Panc1 (cell line): ENCODE data around the gene DNAJB5. TPM values are rescaled to one million over a fixed set of nuclear protein-coding genes. Genes with fewer than 3 reads are reported as not detected.

ENCODE experiments used
- ATAC-seq: fragments of 200-7000 bp; cut with Tn5 transposase; 2 replicates; pipeline ENCODE4 v1.9.1; 2020; ENCODE audit warnings: mild to moderate bottlenecking, moderate library complexity
- BruUV-seq: library from RNA; stranded (reverse); fragments of 400-500 nt; replicated peaks from 2 replicates; lab custom pipeline; 2021; lab: Mats Ljungman, UMichigan
- CTCF ChIA-PET: fragments of 300-600 bp; sonication (Branson Sonifier 250); formaldehyde crosslinking; loops from one replicate; lab custom pipeline; 2022; ENCODE audit warnings: antibody characterized with exemption; lab: Charles Lee
- POLR2A ChIA-PET: fragments of 300-600 bp; sonication (Branson Sonifier 250); formaldehyde crosslinking; loops from one replicate; lab custom pipeline; 2022; ENCODE audit warnings: antibody characterized with exemption; lab: Charles Lee
- DNase-seq: peaks from one replicate; pipeline ENCODE4 v3.0.0-alpha.2; 2010; ENCODE audit warnings: low read depth, low spot score
- H3K27ac ChIP-seq: 2 replicates; pipeline ENCODE4 v1.5.1; 2011; ENCODE audit warnings: mild to moderate bottlenecking, low read length, inconsistent platforms
- H3K27me3 ChIP-seq: fragments of 200-500 bp; sonication (Bioruptor generic); 2 replicates; pipeline ENCODE4 v1.6.0; 2014; ENCODE audit warnings: low read length, inconsistent platforms; ENCODE audit not compliant: control insufficient read depth, insufficient read depth
- H3K36me3 ChIP-seq: fragments of 200-500 bp; sonication (Bioruptor generic); 2 replicates; pipeline ENCODE4 v1.5.1; 2014; ENCODE audit warnings: inconsistent platforms, mild to moderate bottlenecking, low read length, moderate library complexity; ENCODE audit not compliant: control insufficient read depth, insufficient read depth
- H3K4me1 ChIP-seq: 2 replicates; pipeline ENCODE4 v1.5.1; 2011; ENCODE audit warnings: inconsistent platforms, mild to moderate bottlenecking, low read length, moderate library complexity; ENCODE audit not compliant: control insufficient read depth, insufficient read depth
- H3K4me3 ChIP-seq, 2 experiments: 2 replicates each; pipeline ENCODE4 v1.5.1; 2011 to 2012; ENCODE audit warnings: low read depth in 2 of 2, low read length in 2 of 2, mild to moderate bottlenecking in 2 of 2, inconsistent platforms in 1 of 2, moderate library complexity in 1 of 2
- H3K9me3 ChIP-seq: fragments of 200-500 bp; sonication (Bioruptor generic); 2 replicates; pipeline ENCODE4 v1.5.1; 2014; ENCODE audit warnings: low read depth, mild to moderate bottlenecking, inconsistent platforms, low read length, moderate library complexity; ENCODE audit not compliant: control insufficient read depth, insufficient read depth
- POLR2AphosphoS5 ChIP-seq: IDR thresholded peaks from 2 replicates; pipeline ENCODE4 v1.6.1; 2012; ENCODE audit warnings: mild to moderate bottlenecking, low read depth, low read length, moderate library complexity
- SIN3A ChIP-seq: IDR thresholded peaks from 2 replicates; pipeline ENCODE4 v1.6.1; 2012; ENCODE audit warnings: low read depth, mild to moderate bottlenecking, low read length, moderate library complexity, borderline replicate concordance; ENCODE audit not compliant: insufficient read depth
- TCF7L2 ChIP-seq: IDR thresholded peaks from 2 replicates; pipeline ENCODE4 v1.6.1; 2011; ENCODE audit warnings: mild to moderate bottlenecking, low read depth, low read length, inconsistent platforms
- in situ Hi-C: cut with HindIII; loops from 2 replicates; pipeline ENCODE4 v1.10.0; 2016; ENCODE audit warnings: low sequenced_read_pairs, low pct_unique_long_range_greater_than_20kb
- intact Hi-C: fragments of 100-400 bp; cut with micrococcal nuclease; formaldehyde crosslinking; loops from one replicate; pipeline ENCODE4 v1.10.0; 2022; ENCODE audit not compliant: unreplicated experiment
- total RNA-seq: library from RNA; stranded (reverse); gene quantifications from one replicate; pipeline ENCODE4 v1.2.1, GENCODE V29; 2021; ENCODE audit not compliant: unreplicated experiment
- TF ChIP-seq, protein P1 (sequence below): fragments of 450-650 bp; IDR thresholded peaks from 2 replicates; pipeline ENCODE4 v1.5.1; 2017; ENCODE audit warnings: mild to moderate bottlenecking
- TF ChIP-seq, protein P2 (sequence below), 2 experiments: IDR thresholded peaks; 2 replicates each; pipeline ENCODE4 v1.6.1; 2011 to 2012; ENCODE audit warnings: low read depth in 2 of 2, control low read depth in 1 of 2, low read length in 1 of 2, mild to moderate bottlenecking in 1 of 2, moderate library complexity in 1 of 2; ENCODE audit not compliant: insufficient read depth in 1 of 2

The DNAJB5 gene
- total RNA-seq, 1 experiment from 2014 or later, result 9.7 TPM

DNA sequence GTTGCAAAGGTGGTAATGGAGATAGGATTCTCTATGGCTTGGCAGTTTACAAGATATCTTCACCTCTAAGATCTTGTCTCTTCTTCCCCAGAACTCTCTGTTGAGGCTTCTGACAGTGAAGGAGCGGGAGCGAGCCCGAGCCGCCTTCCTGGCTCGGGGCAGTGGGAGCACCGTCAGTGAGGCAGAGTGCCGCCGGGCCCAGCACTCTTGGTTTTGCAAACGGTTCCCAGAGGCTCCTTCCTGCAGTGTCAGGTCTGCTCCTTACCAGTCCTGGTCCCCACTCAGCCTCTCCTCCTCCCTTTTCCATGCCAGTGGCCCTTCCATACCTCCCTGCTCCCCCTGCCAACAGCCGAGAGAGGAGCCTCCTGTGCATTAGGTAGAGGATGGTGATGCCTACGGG is 12.6 kb upstream of the DNAJB5 start:
- in situ Hi-C loops, result no loop called here
- H3K9me3 ChIP-seq, result no peaks in the 10 kb centered on the region
- H3K36me3 ChIP-seq, result no peaks in the 10 kb centered on the region
- no TSS peak for BruUV-seq
- CTCF ChIA-PET, result no interaction called here
- POLR2A ChIA-PET, result no interaction called here
- TF ChIP-seq, protein P1, sequence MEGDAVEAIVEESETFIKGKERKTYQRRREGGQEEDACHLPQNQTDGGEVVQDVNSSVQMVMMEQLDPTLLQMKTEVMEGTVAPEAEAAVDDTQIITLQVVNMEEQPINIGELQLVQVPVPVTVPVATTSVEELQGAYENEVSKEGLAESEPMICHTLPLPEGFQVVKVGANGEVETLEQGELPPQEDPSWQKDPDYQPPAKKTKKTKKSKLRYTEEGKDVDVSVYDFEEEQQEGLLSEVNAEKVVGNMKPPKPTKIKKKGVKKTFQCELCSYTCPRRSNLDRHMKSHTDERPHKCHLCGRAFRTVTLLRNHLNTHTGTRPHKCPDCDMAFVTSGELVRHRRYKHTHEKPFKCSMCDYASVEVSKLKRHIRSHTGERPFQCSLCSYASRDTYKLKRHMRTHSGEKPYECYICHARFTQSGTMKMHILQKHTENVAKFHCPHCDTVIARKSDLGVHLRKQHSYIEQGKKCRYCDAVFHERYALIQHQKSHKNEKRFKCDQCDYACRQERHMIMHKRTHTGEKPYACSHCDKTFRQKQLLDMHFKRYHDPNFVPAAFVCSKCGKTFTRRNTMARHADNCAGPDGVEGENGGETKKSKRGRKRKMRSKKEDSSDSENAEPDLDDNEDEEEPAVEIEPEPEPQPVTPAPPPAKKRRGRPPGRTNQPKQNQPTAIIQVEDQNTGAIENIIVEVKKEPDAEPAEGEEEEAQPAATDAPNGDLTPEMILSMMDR, result no peak
- TF ChIP-seq SIN3A (no peak), POLR2AphosphoS5 (no peak), TCF7L2 (no peak)
- TF ChIP-seq, protein P2, sequence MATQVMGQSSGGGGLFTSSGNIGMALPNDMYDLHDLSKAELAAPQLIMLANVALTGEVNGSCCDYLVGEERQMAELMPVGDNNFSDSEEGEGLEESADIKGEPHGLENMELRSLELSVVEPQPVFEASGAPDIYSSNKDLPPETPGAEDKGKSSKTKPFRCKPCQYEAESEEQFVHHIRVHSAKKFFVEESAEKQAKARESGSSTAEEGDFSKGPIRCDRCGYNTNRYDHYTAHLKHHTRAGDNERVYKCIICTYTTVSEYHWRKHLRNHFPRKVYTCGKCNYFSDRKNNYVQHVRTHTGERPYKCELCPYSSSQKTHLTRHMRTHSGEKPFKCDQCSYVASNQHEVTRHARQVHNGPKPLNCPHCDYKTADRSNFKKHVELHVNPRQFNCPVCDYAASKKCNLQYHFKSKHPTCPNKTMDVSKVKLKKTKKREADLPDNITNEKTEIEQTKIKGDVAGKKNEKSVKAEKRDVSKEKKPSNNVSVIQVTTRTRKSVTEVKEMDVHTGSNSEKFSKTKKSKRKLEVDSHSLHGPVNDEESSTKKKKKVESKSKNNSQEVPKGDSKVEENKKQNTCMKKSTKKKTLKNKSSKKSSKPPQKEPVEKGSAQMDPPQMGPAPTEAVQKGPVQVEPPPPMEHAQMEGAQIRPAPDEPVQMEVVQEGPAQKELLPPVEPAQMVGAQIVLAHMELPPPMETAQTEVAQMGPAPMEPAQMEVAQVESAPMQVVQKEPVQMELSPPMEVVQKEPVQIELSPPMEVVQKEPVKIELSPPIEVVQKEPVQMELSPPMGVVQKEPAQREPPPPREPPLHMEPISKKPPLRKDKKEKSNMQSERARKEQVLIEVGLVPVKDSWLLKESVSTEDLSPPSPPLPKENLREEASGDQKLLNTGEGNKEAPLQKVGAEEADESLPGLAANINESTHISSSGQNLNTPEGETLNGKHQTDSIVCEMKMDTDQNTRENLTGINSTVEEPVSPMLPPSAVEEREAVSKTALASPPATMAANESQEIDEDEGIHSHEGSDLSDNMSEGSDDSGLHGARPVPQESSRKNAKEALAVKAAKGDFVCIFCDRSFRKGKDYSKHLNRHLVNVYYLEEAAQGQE (IDR thresholded peaks at IDR 0.05; ENCODE audit: insufficient read depth in 1 of 2, low read depth in 2 of 2, low read length in 1 of 2), result no peak
- peaks cover 7% of the 10 kb centered on the region; the same call in 1 of the 2 replicates for H3K27me3 ChIP-seq
- DNase-seq (no peak), ATAC-seq (no peak)
- H3K4me3 ChIP-seq, result no peak overlapping the region
- H3K4me1 ChIP-seq, result no peaks in the 10 kb centered on the region
- intact Hi-C loops, result no loop called here
- H3K27ac ChIP-seq, result no peak overlapping the region

DNA sequence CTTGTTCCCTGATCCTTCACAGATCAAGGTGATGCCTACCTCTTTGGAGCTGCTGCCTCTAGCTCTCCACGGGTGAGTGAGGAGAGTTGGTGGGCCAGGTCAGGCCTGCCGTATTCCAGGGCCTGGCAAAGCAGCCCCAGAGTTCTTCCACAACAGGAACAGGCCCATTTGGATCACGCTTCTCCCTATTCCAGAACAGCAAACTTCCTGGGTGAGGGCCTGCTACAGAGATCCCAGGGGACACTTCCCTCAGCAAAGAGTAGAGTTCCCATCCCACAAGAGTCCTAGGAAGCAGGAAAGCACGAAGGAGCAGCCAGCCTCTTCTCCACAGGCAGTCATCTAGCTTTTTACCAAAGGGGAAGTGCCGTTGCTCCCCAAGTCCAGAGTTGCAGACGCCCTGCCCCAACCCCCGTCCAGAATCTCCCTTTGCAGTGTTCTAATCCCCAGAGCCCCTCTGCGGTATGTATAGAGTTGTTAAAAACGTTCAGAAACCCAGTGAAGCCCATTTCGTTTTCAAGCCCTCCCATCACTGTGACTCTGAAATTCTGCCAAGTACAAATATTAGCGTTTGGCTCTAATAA is 9.3 kb upstream of the DNAJB5 start:
- BruUV-seq, result no TSS peak
- H3K36me3 ChIP-seq, result no peaks in the 10 kb centered on the region
- intact Hi-C loops (no loop called here), in situ Hi-C loops (no loop called here)
- H3K4me3 ChIP-seq, result no peak overlapping the region
- POLR2A ChIA-PET, result no interaction called here
- DNase-seq (no peak), ATAC-seq (no peak)
- H3K4me1 ChIP-seq, result no peaks in the 10 kb centered on the region
- H3K27ac ChIP-seq, result no peak overlapping the region
- TF ChIP-seq, protein P1, result no peak
- TF ChIP-seq SIN3A (no peak), POLR2AphosphoS5 (no peak), TCF7L2 (no peak)
- TF ChIP-seq, protein P2 (IDR thresholded peaks at IDR 0.05; ENCODE audit: insufficient read depth in 1 of 2, low read depth in 2 of 2, low read length in 1 of 2), result no peak
- 0 out of 2 replicates have a peak, but pooled peaks cover 2% of the 10 kb centered on the region for H3K27me3 ChIP-seq
- no peaks in the 10 kb centered on the region for H3K9me3 ChIP-seq
- CTCF ChIA-PET, result interaction anchor here (0.6 kb wide), 1 partner anchor 91 kb away, joined by 5 read pairs; no protein-coding TSS in a partner anchor
